ENCODE results near the gene GLIPR1L2.

DNA sequence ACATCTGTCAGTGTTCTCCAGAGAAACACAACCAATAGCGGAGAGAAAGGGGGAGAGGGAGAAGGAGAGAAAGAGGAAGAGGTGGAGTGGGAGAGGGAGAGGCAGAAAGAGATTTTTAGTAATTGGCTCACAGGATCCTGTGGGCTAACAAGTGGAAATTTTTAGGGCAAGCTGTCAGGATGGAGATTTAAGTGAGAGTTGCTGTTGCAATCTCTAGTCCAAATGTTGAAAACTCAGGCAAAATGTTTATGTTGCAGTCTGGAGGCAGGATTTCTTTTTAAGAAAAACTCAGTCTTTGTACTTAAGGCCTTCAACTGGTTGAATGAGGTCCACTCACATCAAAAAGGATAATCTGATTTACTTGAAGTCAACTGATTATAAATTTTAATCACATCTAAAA lies 12.5 kb upstream of the GLIPR1L2 start:
- TF ChIP-seq CTCF (IDR thresholded peaks at IDR 0.05; ENCODE audit: control extremely low read depth in 1 of 3, insufficient read depth in 1 of 3, low read depth in 1 of 3, low read length in 3 of 3) (no peak), EP300 (IDR thresholded peaks at IDR 0.05; ENCODE audit: borderline replicate concordance in 1 of 2, low read depth in 2 of 2, low read length in 2 of 2) (no peak), NANOG (IDR thresholded peaks at IDR 0.05; ENCODE audit: insufficient read depth, low read depth, low read length, poor library complexity, severe bottlenecking) (no peak), RAD21 (IDR thresholded peaks at IDR 0.05 in 1 of 2, conservative IDR thresholded peaks at IDR 0.05 in 1 of 2; ENCODE audit: low read depth in 2 of 2, low read length in 2 of 2) (no peak), CHD1 (IDR thresholded peaks at IDR 0.05; ENCODE audit: low read depth, low read length) (no peak), RFX5 (IDR thresholded peaks at IDR 0.05; ENCODE audit: borderline replicate concordance, low read depth, low read length) (no peak), CREB1 (IDR thresholded peaks at IDR 0.05) (no peak), CEBPB (IDR thresholded peaks at IDR 0.05; ENCODE audit: low read depth, low read length) (no peak), TCF12 (IDR thresholded peaks at IDR 0.05; ENCODE audit: low read depth, low read length) (no peak), SIN3A (conservative IDR thresholded peaks at IDR 0.05 in 1 of 2, IDR thresholded peaks at IDR 0.05 in 1 of 2; ENCODE audit: low read depth in 1 of 2, low read length in 2 of 2) (no peak), JUND (IDR thresholded peaks at IDR 0.05; ENCODE audit: low read length) (no peak)

Measured in H1 (cell line).